GM21529 (cell line): ENCODE measurements around the gene STARD6.
"Not testable (repeated sequence)": the region's sequence is repeated elsewhere in the genome, so short reads cannot be mapped to it uniquely, and the experiment has no call there.

ENCODE experiments used
- ATAC-seq: cut with Tn5 transposase; IDR thresholded peaks from one replicate; pipeline ENCODE4 v1.9.1; 2021; ENCODE audit not compliant: unreplicated experiment

Gene STARD6

DNA sequence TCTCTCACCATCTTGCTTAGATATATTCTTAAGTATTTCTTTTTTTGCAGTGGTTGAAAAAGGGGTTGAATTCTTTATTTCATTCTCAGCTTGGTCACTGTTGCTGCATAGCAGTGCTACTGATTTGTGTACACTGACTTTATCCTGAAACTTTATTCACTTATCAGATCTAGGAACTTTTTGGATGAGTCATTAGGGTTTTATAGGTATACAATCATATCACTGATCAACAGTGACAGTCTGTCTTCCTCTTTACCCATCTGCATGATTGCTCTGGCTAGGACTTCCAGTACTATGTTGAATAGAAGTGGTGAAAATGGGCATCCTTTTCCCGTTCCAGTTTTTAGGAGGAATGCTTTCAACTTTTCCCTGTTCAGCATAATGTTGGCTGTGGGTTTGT is 6.5 kb downstream of the STARD6 start:
- ATAC-seq: no peak

DNA sequence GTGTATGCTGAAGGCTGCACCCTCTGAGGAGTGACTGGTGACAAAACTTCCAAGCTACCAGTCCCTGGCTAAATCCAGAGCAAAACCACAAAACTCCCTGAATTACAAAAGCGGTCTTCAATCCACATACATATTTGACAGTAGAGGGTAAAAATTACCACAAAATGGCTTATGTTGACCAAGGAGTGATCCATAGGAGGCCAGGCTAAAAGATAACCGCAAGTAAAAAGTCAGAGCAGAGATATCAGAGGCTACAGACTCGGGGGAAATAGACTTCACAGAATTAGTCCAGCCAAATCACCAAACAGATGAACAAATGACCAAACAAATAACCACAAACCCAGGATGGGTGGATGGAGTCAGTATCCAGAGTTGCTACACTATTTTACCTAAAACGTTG is 19.4 kb downstream of the STARD6 start:
- no peak for ATAC-seq

DNA sequence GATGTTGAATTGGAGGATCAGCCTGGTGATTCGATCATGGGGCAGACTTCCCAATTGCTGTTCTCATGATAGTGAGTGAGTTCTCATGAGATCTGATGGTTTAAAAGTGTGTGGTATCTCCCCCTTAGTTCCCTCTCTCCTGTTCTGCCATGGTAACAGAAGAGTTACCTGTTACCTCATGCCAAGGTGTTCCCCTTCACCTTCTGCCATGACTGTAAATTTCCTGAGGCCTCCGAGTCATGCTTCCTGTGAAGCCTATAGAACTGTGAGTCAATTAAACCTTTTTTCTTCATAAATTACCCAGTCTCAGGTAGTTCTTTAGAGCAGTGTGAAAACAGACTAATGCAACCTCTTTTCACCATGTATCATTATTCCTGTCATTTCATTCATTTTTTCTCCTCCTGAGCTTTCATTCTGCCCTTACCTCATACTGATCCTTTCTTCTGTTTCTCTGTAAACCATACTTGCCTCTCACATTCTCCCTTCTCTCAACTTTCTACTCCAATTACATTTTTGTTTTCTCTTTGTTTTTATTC is 22.0 kb downstream of the STARD6 start:
- no peak for ATAC-seq

DNA sequence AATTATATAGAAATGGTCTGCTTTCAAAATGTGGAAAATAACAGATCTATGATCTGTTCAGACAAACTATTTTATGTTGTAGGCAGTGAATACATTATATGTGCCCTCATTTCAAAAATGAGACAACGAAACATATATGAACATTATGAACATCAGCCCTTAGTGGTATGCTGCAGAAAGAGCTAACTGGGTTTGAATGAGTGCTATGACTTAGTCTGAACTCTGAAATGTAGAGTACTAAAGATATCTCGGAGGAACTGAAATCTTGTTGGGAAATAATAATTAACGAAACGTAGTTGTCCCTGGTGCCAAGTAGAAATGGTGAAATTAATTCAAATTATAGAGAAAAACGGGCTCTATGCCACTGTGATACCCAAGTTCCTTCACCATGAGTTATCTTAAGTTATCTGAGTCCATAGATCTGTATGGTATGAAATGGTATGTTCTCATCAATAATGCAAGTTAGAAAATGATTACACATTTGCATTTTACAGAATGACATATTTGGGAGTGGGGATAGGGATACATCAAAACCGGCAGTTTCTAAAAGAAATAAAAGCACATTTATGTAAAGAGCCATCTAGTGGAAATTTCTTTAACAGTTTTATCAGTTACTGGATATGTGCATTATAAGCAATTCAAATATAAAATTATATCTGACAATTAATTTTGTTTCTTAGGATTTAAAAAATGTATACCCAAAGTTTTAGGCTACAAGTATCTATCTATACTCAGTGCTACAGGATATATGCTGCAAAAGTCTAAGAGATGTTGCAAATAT is 26.7 kb downstream of the STARD6 start:
- ATAC-seq: no peak

GRCh38 chr18:54329787-54330186 is 27.9 kb downstream of the STARD6 start:
- no peak for ATAC-seq

- no peak for ATAC-seq
Observed at GRCh38 chr18:54327818-54328217, 29.8 kb downstream of the STARD6 start.

DNA sequence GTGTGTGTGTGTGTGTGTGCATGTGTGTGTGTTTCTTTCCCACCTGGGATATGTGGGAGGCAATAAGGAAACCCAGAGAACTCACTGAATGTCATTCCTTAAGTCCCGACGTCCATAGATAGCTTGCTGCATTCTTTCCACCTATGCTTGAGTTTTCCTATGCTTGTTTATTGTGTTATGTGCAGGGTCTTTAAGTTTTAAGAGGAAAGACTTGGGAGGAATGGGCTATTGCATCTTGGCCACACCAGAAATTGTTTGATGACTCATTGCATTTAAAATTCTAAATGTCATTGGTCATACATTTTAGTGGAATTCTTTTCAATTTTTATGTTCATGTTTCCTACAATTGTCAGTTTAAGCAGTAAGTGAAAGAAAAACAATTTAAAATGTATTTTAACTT is 33.7 kb downstream of the STARD6 start:
- no peak for ATAC-seq

- no peak for ATAC-seq
Observed at GRCh38 chr18:54323561-54323960, 34.1 kb downstream of the STARD6 start.

- ATAC-seq: no peak
Observed at GRCh38 chr18:54316071-54316820, 41.4 kb downstream of the STARD6 start.

DNA sequence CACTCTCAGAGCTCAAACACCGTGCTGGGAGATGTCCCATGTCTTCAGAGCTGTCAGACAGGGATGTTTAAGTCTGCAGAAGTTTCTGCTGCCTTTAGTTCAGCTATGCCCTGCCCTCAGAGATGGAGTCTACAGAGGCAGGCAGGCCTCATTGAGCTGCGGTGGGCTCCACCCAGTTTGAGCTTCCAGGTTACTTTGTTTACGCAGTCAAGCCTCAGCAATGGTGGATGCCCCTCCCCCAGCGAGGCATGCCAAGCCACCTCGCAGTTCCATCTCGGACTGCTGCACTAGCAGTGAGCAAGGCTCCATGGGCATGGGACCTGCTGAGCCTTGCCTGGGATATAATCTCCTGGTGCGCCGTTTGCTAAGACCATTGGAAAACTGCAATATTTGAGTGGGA is 48.1 kb downstream of the STARD6 start:
- ATAC-seq: not testable (repeated sequence)

GRCh38 chr18:54303408-54303807 is 54.2 kb downstream of the STARD6 start:
- ATAC-seq: no peak

GRCh38 chr18:54298991-54299390 is 58.7 kb downstream of the STARD6 start:
- not testable (repeated sequence) for ATAC-seq

GRCh38 chr18:54296062-54296461 is 61.6 kb downstream of the STARD6 start:
- ATAC-seq: no peak

DNA sequence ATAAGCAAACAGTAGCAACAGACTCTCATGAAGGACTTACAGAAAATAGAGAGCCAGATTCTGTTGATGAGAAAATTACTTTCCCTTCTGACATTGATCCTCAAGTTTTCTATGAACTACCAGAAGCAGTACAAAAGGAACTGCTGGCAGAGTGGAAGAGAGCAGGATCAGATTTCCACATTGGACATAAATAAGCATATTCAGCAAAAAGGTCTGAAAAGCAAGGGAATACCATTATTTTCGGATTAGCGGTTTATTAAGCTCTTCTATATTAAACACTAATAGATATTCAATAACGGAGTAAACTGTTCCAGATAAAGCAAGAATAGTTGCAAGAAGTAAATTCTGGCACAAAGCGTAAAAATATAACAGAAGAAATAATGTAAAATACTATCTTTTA is 63.4 kb downstream of the STARD6 start:
- ATAC-seq: no peak

GRCh38 chr18:54284981-54285785 is 72.5 kb downstream of the STARD6 start:
- peak; percentile 99 for ATAC-seq

DNA sequence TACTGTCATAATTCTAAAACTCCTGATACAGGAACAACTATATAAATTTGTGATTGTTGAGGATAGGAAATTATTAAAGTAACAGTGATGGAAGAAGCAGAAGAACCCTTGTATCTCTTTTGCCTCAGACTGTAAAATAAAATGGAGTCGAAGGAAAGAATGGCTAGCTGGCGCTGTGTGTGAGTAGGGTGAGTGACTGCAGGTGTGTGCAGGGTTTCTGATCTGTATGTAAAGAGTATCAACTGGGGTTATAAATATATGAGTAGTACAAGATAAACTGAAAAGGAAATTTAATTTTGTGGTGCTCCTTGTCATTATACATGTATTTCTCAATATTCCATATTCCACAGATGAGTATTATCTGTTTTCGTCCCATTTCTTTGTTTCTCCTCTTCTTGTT is 73.1 kb downstream of the STARD6 start:
- peak; percentile 32 for ATAC-seq

- ATAC-seq: no peak
Observed at GRCh38 chr18:54280220-54280569, 77.5 kb downstream of the STARD6 start.

DNA sequence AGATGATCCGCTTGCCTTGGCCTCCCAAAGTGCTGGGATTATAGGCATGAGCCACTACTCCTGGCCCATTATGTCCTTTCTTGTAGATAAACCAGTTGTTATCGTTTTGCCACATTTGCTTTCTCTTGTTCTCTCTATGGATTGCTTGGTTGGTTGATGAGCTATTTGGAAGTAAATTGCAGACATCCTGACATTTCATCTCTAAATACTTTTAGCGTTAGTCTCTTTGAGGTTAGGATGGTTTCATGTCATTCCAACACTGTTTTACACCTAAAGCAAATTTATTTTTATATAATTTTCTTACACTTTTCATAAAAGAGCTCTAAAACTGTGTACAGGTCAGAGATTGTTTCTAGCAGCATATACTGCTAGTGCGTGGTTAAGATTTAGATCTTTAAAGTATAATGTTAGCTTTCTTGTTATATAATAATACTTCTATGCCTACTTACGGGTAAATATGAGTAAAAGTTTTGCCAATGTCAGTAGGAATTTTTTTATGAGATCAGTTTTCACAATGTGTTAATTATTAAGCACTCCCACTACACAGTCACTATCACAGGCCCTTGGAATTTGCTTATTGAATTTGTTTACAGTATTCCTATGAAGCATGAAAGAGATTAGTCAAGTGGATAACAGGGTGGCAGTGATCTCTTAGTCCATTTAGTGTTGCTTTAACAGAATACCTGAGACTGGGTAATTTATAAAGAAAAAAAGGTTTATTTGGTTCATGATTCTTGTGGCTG is 78.0 kb downstream of the STARD6 start:
- no peak for ATAC-seq

DNA sequence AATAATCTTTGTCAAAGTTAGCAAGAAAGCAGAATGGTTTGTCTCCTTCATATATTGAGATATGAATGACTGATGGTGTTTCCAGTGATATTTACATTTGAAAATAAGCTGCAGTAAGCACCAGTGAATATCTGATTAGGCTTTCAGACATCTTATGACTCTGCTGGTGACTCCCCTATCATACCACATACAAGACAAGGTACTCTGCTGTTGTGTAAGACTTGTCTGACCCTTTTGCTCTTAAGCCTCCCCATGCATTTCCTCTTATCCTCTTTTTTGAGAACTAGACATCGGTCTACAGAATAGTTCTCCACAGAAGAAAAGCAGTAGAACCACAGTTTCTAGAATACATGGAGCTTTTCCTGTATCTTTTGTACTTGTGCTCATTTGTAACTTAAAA is 79.0 kb downstream of the STARD6 start:
- no peak for ATAC-seq

GRCh38 chr18:54277899-54278298 is 79.8 kb downstream of the STARD6 start:
- no peak for ATAC-seq
